MM.1S (cell line): Measurements from ENCODE around the gene ADAMTS12.

Experiments
- DNase-seq: peaks from one replicate; pipeline ENCODE4 v3.0.0-alpha.2; 2015
- H2AFZ ChIP-seq: fragments of 300-600 bp; sonication (generic); 2 replicates; pipeline ENCODE4 v1.6.0; 2016; ENCODE audit warnings: antibody characterized with exemption, low read length
- H3F3A ChIP-seq: fragments of 300-600 bp; sonication (generic); 2 replicates; pipeline ENCODE4 v1.6.1; 2016; ENCODE audit warnings: mild to moderate bottlenecking, antibody characterized with exemption, low read length, moderate library complexity, mixed read lengths; ENCODE audit not compliant: insufficient read depth
- H3K27ac ChIP-seq: fragments of 300-600 bp; sonication (generic); 2 replicates; pipeline ENCODE4 v1.5.1; 2016; ENCODE audit warnings: mild to moderate bottlenecking, low read length
- H3K27me3 ChIP-seq: fragments of 300-600 bp; sonication (generic); replicated peaks from 2 replicates; pipeline ENCODE4 v1.6.0; 2016; ENCODE audit warnings: low read length; ENCODE audit not compliant: insufficient read depth
- H3K36me3 ChIP-seq: fragments of 300-600 bp; sonication (generic); replicated peaks from 2 replicates; pipeline ENCODE4 v1.6.1; 2016; ENCODE audit warnings: mild to moderate bottlenecking, low read length, mixed read lengths; ENCODE audit not compliant: insufficient read depth
- H3K4me1 ChIP-seq: fragments of 300-600 bp; sonication (generic); 2 replicates; pipeline ENCODE4 v1.6.1; 2016; ENCODE audit warnings: low read length, mixed read lengths
- H3K4me2 ChIP-seq: fragments of 300-600 bp; sonication (generic); 2 replicates; pipeline ENCODE4 v1.6.0; 2016; ENCODE audit warnings: low read depth, low read length
- H3K4me3 ChIP-seq: fragments of 300-600 bp; sonication (generic); 2 replicates; pipeline ENCODE4 v1.5.1; 2016; ENCODE audit warnings: low read length, mixed read lengths
- H3K79me2 ChIP-seq: fragments of 300-600 bp; sonication (generic); 2 replicates; pipeline ENCODE4 v1.6.1; 2016; ENCODE audit warnings: mixed run types, low read length, mixed read lengths
- H3K9ac ChIP-seq: fragments of 300-600 bp; sonication (generic); 2 replicates; pipeline ENCODE4 v1.6.1; 2016; ENCODE audit warnings: low read length, mixed read lengths
- H3K9me2 ChIP-seq: fragments of 300-600 bp; sonication (generic); replicated peaks from 2 replicates; pipeline ENCODE4 v1.6.1; 2016; ENCODE audit warnings: mild to moderate bottlenecking, low read length, mixed read lengths; ENCODE audit not compliant: insufficient read depth
- H3K9me3 ChIP-seq: fragments of 300-600 bp; sonication (generic); replicated peaks from 2 replicates; pipeline ENCODE4 v1.6.1; 2016; ENCODE audit warnings: mild to moderate bottlenecking, low read length, mixed read lengths; ENCODE audit not compliant: insufficient read depth
- H4K20me1 ChIP-seq: fragments of 300-600 bp; sonication (generic); 2 replicates; pipeline ENCODE4 v1.6.1; 2016; ENCODE audit warnings: mild to moderate bottlenecking, low read length, moderate library complexity, mixed read lengths; ENCODE audit not compliant: insufficient read depth
- EZH2 ChIP-seq: fragments of 300-600 bp; sonication (generic); optimal IDR thresholded peaks from 2 replicates; pipeline ENCODE3; 2017; ENCODE audit warnings: low read depth, mild to moderate bottlenecking, antibody characterized with exemption, low read length, mixed read lengths
- EZH2phosphoT487 ChIP-seq: fragments of 300-600 bp; sonication (generic); IDR thresholded peaks from 2 replicates; pipeline ENCODE4 v1.6.1; 2018; ENCODE audit warnings: antibody characterized with exemption, low read length
- TF ChIP-seq, protein P1 (sequence below): fragments of 300-600 bp; sonication (generic); IDR thresholded peaks from 2 replicates; pipeline ENCODE4 v1.5.1; 2016; ENCODE audit warnings: antibody characterized with exemption, low read length, mixed read lengths

The ADAMTS12 gene

DNA sequence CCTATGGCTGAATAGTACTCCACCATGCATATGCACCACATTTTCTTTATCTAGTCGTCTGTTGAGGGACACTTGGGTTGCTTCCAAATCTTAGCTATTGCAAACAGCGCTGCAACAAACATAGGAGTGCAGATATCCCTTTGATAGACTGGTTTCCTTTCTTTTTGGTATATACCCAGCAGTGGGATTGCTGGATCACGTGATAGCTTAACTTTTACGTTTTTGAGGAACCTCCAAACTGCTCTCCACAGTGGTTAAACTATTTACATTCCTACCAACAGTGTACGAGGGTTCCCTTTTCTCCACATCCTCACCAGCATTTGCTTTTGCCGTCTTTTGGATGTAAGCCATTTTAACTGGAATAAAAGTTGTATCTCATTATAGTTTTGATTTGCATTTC lies 308.5 kb downstream of the ADAMTS12 start:
- H3K4me2 ChIP-seq: no peak overlapping the region
- no peak overlapping the region for H3K4me3 ChIP-seq
- no peak overlapping the region for H3K27ac ChIP-seq
- no peaks in the 10 kb centered on the region for H4K20me1 ChIP-seq
- H3K9me3 ChIP-seq: no peaks in the 10 kb centered on the region
- H3K36me3 ChIP-seq: no peaks in the 10 kb centered on the region
- no peaks in the 10 kb centered on the region for H3K9me2 ChIP-seq
- H3F3A ChIP-seq: no peaks in the 10 kb centered on the region
- H2AFZ ChIP-seq: no peak overlapping the region
- no peak overlapping the region for H3K9ac ChIP-seq
- DNase-seq: no peak
- TF ChIP-seq EZH2: no peak
- no peaks in the 10 kb centered on the region for H3K27me3 ChIP-seq
- H3K79me2 ChIP-seq: no peaks in the 10 kb centered on the region
- H3K4me1 ChIP-seq: no peaks in the 10 kb centered on the region

- Histone ChIP-seq H3K4me3 (no peak overlapping the region), H3K27me3 (no peaks in the 10 kb centered on the region), H3K9me2 (no peaks in the 10 kb centered on the region), H3K4me2 (no peak overlapping the region), H3F3A (no peaks in the 10 kb centered on the region), H3K27ac (no peak overlapping the region), H2AFZ (no peak overlapping the region), H3K36me3 (no peaks in the 10 kb centered on the region), H3K9ac (no peak overlapping the region), H3K79me2 (no peaks in the 10 kb centered on the region), H3K4me1 (no peaks in the 10 kb centered on the region), H3K9me3 (no peaks in the 10 kb centered on the region), H4K20me1 (no peaks in the 10 kb centered on the region)
- TF ChIP-seq, protein P1, sequence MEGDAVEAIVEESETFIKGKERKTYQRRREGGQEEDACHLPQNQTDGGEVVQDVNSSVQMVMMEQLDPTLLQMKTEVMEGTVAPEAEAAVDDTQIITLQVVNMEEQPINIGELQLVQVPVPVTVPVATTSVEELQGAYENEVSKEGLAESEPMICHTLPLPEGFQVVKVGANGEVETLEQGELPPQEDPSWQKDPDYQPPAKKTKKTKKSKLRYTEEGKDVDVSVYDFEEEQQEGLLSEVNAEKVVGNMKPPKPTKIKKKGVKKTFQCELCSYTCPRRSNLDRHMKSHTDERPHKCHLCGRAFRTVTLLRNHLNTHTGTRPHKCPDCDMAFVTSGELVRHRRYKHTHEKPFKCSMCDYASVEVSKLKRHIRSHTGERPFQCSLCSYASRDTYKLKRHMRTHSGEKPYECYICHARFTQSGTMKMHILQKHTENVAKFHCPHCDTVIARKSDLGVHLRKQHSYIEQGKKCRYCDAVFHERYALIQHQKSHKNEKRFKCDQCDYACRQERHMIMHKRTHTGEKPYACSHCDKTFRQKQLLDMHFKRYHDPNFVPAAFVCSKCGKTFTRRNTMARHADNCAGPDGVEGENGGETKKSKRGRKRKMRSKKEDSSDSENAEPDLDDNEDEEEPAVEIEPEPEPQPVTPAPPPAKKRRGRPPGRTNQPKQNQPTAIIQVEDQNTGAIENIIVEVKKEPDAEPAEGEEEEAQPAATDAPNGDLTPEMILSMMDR: no peak
- no peak for TF ChIP-seq EZH2
- TF ChIP-seq EZH2phosphoT487: no peak
- DNase-seq: no peak
Observed at GRCh38 chr5:33582417-33582816, 309.4 kb downstream of the ADAMTS12 start.

DNA sequence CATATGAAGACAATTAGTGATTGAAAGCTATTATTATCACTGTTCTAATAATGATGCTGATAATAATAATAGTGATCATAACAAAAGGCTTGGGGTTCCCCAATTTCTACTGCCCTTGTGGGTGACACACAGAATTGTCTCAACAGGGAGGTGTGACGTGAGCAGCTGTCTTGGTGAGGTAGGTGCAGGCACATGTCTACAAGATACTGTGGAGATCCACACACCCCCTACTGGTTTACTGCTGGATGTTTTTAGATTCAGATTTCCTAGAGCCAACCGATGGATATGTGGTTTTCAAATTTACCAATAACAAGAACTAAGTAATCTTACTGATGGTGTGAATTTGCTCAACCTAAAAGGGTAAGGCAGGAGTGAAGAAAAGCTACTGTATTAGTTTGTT lies 312.0 kb downstream of the ADAMTS12 start:
- Histone ChIP-seq H3K27ac (no peak overlapping the region), H3K4me1 (no peaks in the 10 kb centered on the region), H3K9me3 (no peaks in the 10 kb centered on the region), H3K27me3 (no peaks in the 10 kb centered on the region), H3K79me2 (no peaks in the 10 kb centered on the region), H3K9me2 (no peaks in the 10 kb centered on the region), H3K9ac (no peak overlapping the region), H3K4me2 (no peak overlapping the region), H3F3A (no peaks in the 10 kb centered on the region), H4K20me1 (no peaks in the 10 kb centered on the region), H3K36me3 (no peaks in the 10 kb centered on the region), H2AFZ (no peak overlapping the region), H3K4me3 (no peak overlapping the region)
- no peak for TF ChIP-seq EZH2
- TF ChIP-seq, protein P1: no peak
- TF ChIP-seq EZH2phosphoT487: no peak
- DNase-seq: no peak

DNA sequence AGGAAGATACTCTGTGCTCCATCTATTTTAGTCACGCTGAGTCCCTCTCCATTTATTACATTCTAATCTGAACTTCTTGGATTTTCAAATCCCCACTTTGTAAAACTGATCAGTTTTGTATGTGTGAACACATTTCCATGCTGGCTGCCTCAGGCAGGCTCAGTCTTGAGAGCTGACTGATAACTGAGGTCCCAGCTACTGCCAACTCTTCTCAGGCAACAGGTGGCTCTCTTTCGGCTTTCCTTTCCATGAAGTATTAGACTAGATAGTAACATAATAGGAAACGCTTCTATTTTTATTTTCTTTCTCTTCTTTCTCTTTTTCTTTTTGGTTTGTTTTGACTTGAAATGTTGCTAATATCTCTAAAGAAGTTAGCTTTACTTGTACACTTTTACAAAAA lies 312.6 kb downstream of the ADAMTS12 start:
- H3K9ac ChIP-seq: no peak overlapping the region
- no peak overlapping the region for H2AFZ ChIP-seq
- DNase-seq: no peak
- no peak overlapping the region for H3K4me2 ChIP-seq
- TF ChIP-seq EZH2 (no peak), EZH2phosphoT487 (no peak)
- TF ChIP-seq, protein P1: no peak
- no peaks in the 10 kb centered on the region for H3K79me2 ChIP-seq
- H3K27me3 ChIP-seq: no peaks in the 10 kb centered on the region
- no peaks in the 10 kb centered on the region for H3F3A ChIP-seq
- no peaks in the 10 kb centered on the region for H3K9me2 ChIP-seq
- no peaks in the 10 kb centered on the region for H4K20me1 ChIP-seq
- no peaks in the 10 kb centered on the region for H3K9me3 ChIP-seq
- H3K4me3 ChIP-seq: no peak overlapping the region
- no peaks in the 10 kb centered on the region for H3K4me1 ChIP-seq
- no peak overlapping the region for H3K27ac ChIP-seq
- no peaks in the 10 kb centered on the region for H3K36me3 ChIP-seq
